IMR-90 (cell line): ENCODE data around the gene TMC1. TPM values are rescaled to one million over a fixed set of nuclear protein-coding genes. Genes with fewer than 3 reads are reported as not detected.
A peak's percentile ranks its signal among the peaks of the same experiment; 100 is the strongest.

Experiments
- ATAC-seq: fragments of 200-7000 bp; cut with Tn5 transposase; 2 replicates; pipeline ENCODE4 v1.9.1; 2020; ENCODE audit warnings: low read depth, mild to moderate bottlenecking, moderate library complexity
- BruUV-seq: library from RNA; stranded (reverse); fragments of 400-500 nt; replicated peaks from 2 replicates; lab custom pipeline; 2021; lab: Mats Ljungman, UMichigan
- CTCF ChIA-PET: fragments of 300-600 bp; formaldehyde crosslinking; extraction: SDS; loops from one replicate; lab custom pipeline; 2021; ENCODE audit warnings: antibody characterized with exemption; lab: Yijun Ruan, JAX
- POLR2A ChIA-PET: fragments of 300-600 bp; sonication (Branson Sonifier 250); formaldehyde crosslinking; loops from one replicate; lab custom pipeline; 2022; ENCODE audit warnings: antibody characterized with exemption; ENCODE audit not compliant: unreplicated experiment; lab: Charles Lee
- DNase-seq: peaks from one replicate; pipeline ENCODE4 v3.0.0; 2013
- H2AFZ ChIP-seq: replicated peaks from 2 replicates; pipeline ENCODE3; 2013; ENCODE audit warnings: low read length, mild to moderate bottlenecking; ENCODE audit not compliant: poor library complexity
- H2AK5ac ChIP-seq: 2 replicates; pipeline ENCODE4 v1.6.1; 2013; ENCODE audit warnings: low read depth, low read length, inconsistent platforms
- H2AK9ac ChIP-seq: replicated peaks from 2 replicates; pipeline ENCODE3; 2013; ENCODE audit warnings: mild to moderate bottlenecking, low read depth, low read length, moderate library complexity; ENCODE audit not compliant: poor library complexity
- H2BK120ac ChIP-seq: 2 replicates; pipeline ENCODE4 v1.6.1; 2013; ENCODE audit warnings: low read depth, low read length, inconsistent platforms
- H2BK15ac ChIP-seq: 3 replicates; pipeline ENCODE4 v1.6.1; 2013; ENCODE audit warnings: low read depth, low read length, inconsistent platforms
- H2BK20ac ChIP-seq: 2 replicates; pipeline ENCODE4 v1.6.1; 2013; ENCODE audit warnings: low read depth, mild to moderate bottlenecking, inconsistent platforms, low read length, moderate library complexity
- H2BK5ac ChIP-seq: 2 replicates; pipeline ENCODE4 v1.6.1; 2013; ENCODE audit warnings: mild to moderate bottlenecking, low read depth, low read length, inconsistent platforms; ENCODE audit not compliant: poor library complexity, severe bottlenecking
- H3K14ac ChIP-seq: replicated peaks from 2 replicates; pipeline ENCODE4 v1.6.1; 2013; ENCODE audit warnings: low read depth, low read length, inconsistent platforms
- H3K18ac ChIP-seq: 2 replicates; pipeline ENCODE4 v1.6.1; 2013; ENCODE audit warnings: low read depth, low read length, control low read depth
- H3K23ac ChIP-seq: 2 replicates; pipeline ENCODE4 v1.6.1; 2013; ENCODE audit warnings: low read depth, low read length, inconsistent platforms
- H3K27ac ChIP-seq: 2 replicates; pipeline ENCODE4 v1.5.1; 2013; ENCODE audit warnings: mild to moderate bottlenecking, control low read depth, low read length; ENCODE audit not compliant: insufficient read depth
- H3K27me3 ChIP-seq: 2 replicates; pipeline ENCODE4 v1.6.1; 2013; ENCODE audit warnings: low read length; ENCODE audit not compliant: control insufficient read depth, insufficient read depth
- H3K36me3 ChIP-seq: 2 replicates; pipeline ENCODE4 v1.6.1; 2013; ENCODE audit warnings: low read length, mixed read lengths; ENCODE audit not compliant: control insufficient read depth, insufficient read depth
- H3K4ac ChIP-seq: 2 replicates; pipeline ENCODE4 v1.6.1; 2013; ENCODE audit warnings: low read depth, low read length, inconsistent platforms
- H3K4me1 ChIP-seq: 2 replicates; pipeline ENCODE4 v1.6.1; 2013; ENCODE audit warnings: low read length, mixed read lengths; ENCODE audit not compliant: control insufficient read depth, insufficient read depth
- H3K4me2 ChIP-seq: 2 replicates; pipeline ENCODE4 v1.6.1; 2013; ENCODE audit warnings: low read depth, mild to moderate bottlenecking, control low read depth, low read length, moderate library complexity
- H3K4me3 ChIP-seq: 2 replicates; pipeline ENCODE4 v1.5.1; 2013; ENCODE audit warnings: low read depth, mild to moderate bottlenecking, control low read depth, low read length, moderate library complexity; ENCODE audit not compliant: insufficient read depth
- H3K56ac ChIP-seq: 2 replicates; pipeline ENCODE4 v1.6.1; 2013; ENCODE audit warnings: low read length, inconsistent platforms; ENCODE audit not compliant: insufficient read depth; ENCODE audit errors: extremely low read depth
- H3K79me1 ChIP-seq, 2 experiments: 2 replicates each; pipeline ENCODE4 v1.6.1; 2013; ENCODE audit warnings: low read length in 2 of 2, inconsistent platforms in 1 of 2, low read depth in 1 of 2
- H3K9ac ChIP-seq: 2 replicates; pipeline ENCODE4 v1.6.1; 2013; ENCODE audit warnings: low read depth, low read length, control low read depth
- H3K9me1 ChIP-seq: 2 replicates; pipeline ENCODE4 v1.6.1; 2013; ENCODE audit warnings: low read length, inconsistent platforms; ENCODE audit not compliant: insufficient read depth
- H3K9me3 ChIP-seq: 2 replicates; pipeline ENCODE4 v1.6.1; 2013; ENCODE audit warnings: low read length; ENCODE audit not compliant: control insufficient read depth, insufficient read depth
- H4K20me1 ChIP-seq: 2 replicates; pipeline ENCODE4 v1.6.1; 2013; ENCODE audit warnings: low read length, inconsistent platforms; ENCODE audit not compliant: insufficient read depth
- H4K5ac ChIP-seq: 2 replicates; pipeline ENCODE4 v1.6.1; 2013; ENCODE audit warnings: mild to moderate bottlenecking, low read depth, low read length, control low read depth
- H4K8ac ChIP-seq, 2 experiments: 2 replicates each; pipeline ENCODE4 v1.6.1; 2013; ENCODE audit warnings: low read depth in 2 of 2, low read length in 2 of 2, control low read depth in 1 of 2, inconsistent platforms in 1 of 2
- H4K91ac ChIP-seq: 2 replicates; pipeline ENCODE4 v1.6.1; 2013; ENCODE audit warnings: low read depth, low read length, inconsistent platforms; ENCODE audit not compliant: insufficient read depth
- BHLHE40 ChIP-seq: fragments of 150-350 bp; IDR thresholded peaks from 2 replicates; pipeline ENCODE4 v1.6.1; 2016; ENCODE audit warnings: mild to moderate bottlenecking, low read depth, low read length
- CEBPB ChIP-seq: IDR thresholded peaks from 2 replicates; pipeline ENCODE4 v1.6.1; 2012; ENCODE audit warnings: low read depth, low read length, improper control_type of control experiment
- CHD1 ChIP-seq: IDR thresholded peaks from 2 replicates; pipeline ENCODE4 v1.6.1; 2012; ENCODE audit warnings: low read depth, low read length, improper control_type of control experiment
- FOS ChIP-seq: fragments of 150-350 bp; IDR thresholded peaks from 2 replicates; pipeline ENCODE4 v1.6.1; 2016; ENCODE audit warnings: low read depth, low read length
- MAFK ChIP-seq: IDR thresholded peaks from 2 replicates; pipeline ENCODE4 v1.6.1; 2012; ENCODE audit warnings: low read depth, low read length, improper control_type of control experiment
- MAZ ChIP-seq: IDR thresholded peaks from 2 replicates; pipeline ENCODE4 v1.6.1; 2012; ENCODE audit warnings: low read depth, mild to moderate bottlenecking, low read length, improper control_type of control experiment, moderate library complexity, borderline replicate concordance
- MXI1 ChIP-seq: IDR thresholded peaks from 2 replicates; pipeline ENCODE4 v1.6.1; 2012; ENCODE audit warnings: low read depth, mild to moderate bottlenecking, low read length, moderate library complexity, borderline replicate concordance
- NFE2L2 ChIP-seq: fragments of 150-350 bp; IDR thresholded peaks from 2 replicates; pipeline ENCODE4 v1.6.1; 2016; ENCODE audit warnings: low read depth, mild to moderate bottlenecking, low read length
- POLR2A ChIP-seq: IDR thresholded peaks from 2 replicates; pipeline ENCODE4 v1.6.1; 2012; ENCODE audit warnings: mild to moderate bottlenecking, low read depth, low read length
- RAD21 ChIP-seq: IDR thresholded peaks from 2 replicates; pipeline ENCODE4 v1.6.1; 2012; ENCODE audit warnings: low read length, improper control_type of control experiment
- RCOR1 ChIP-seq: IDR thresholded peaks from 2 replicates; pipeline ENCODE4 v1.6.1; 2012; ENCODE audit warnings: mild to moderate bottlenecking, low read length, improper control_type of control experiment; ENCODE audit not compliant: insufficient replicate concordance
- RFX5 ChIP-seq: IDR thresholded peaks from 2 replicates; pipeline ENCODE4 v1.8.0; 2012; ENCODE audit warnings: low read depth, mild to moderate bottlenecking, low read length, moderate library complexity
- SMC3 ChIP-seq: fragments of 150-350 bp; IDR thresholded peaks from 2 replicates; pipeline ENCODE4 v1.6.1; 2016; ENCODE audit warnings: low read depth, mild to moderate bottlenecking, antibody characterized with exemption, low read length, moderate library complexity
- WGBS, 2 experiments: methylation state at CpG; one replicate each; pipeline versions ENCODE4 v1.1.5 to v1.1.7; 2013; ENCODE audit warnings: missing lambda C conversion rate in 2 of 2; ENCODE audit not compliant: insufficient read length in 1 of 2; ENCODE audit errors: extremely low coverage in 2 of 2; 5-methylcytosine and 5-hydroxymethylcytosine counted together
- dilution Hi-C: fragments of 300-500 bp; cut with HindIII; formaldehyde crosslinking; loops from one replicate; pipeline ENCODE4 v1.14.3; 2018; ENCODE audit warnings: low sequenced_read_pairs; ENCODE audit not compliant: unreplicated experiment
- in situ Hi-C: fragments of 300-500 bp; cut with MboI; formaldehyde crosslinking; loops from 3 replicates; pipeline ENCODE4 v1.14.3; 2019; ENCODE audit warnings: low sequenced_read_pairs, inconsistent platforms, mixed read lengths
- intact Hi-C: fragments of 100-400 bp; cut with micrococcal nuclease; formaldehyde crosslinking; loops from 2 replicates; pipeline ENCODE4 v1.10.0; 2022
- polyA plus RNA-seq, 3 experiments: library from polyadenylated mRNA; depleted of rRNA; stranded (reverse); fragments of >200 nt; gene quantifications; 2 replicates each; pipeline ENCODE4 v1.2.3, GENCODE V29; 2012; ENCODE audit warnings: low replicate concordance in 1 of 3
- total RNA-seq: library from RNA; depleted of rRNA; stranded (reverse); fragments of >200 nt; gene quantifications from 2 replicates; pipeline ENCODE4 v1.2.3, GENCODE V29; 2012
- TF ChIP-seq, protein P1 (sequence below): fragments of 150-350 bp; IDR thresholded peaks from 2 replicates; pipeline ENCODE4 v1.6.1; 2016; ENCODE audit warnings: low read depth, mild to moderate bottlenecking, low read length, moderate library complexity, borderline replicate concordance
- TF ChIP-seq, protein P2 (sequence below): conservative IDR thresholded peaks from 2 replicates; pipeline ENCODE4 v1.5.1; 2012; ENCODE audit warnings: mild to moderate bottlenecking, low read depth, low read length, improper control_type of control experiment
- TF ChIP-seq, protein P3 (sequence below): fragments of 150-350 bp; IDR thresholded peaks from 2 replicates; pipeline ENCODE4 v1.6.1; 2017; ENCODE audit warnings: mild to moderate bottlenecking, antibody characterized with exemption, low read length, low read depth

Gene TMC1
- total and polyA plus RNA-seq, 2 of the 4 experiments (the other 2 are of a cell fraction) = not detected

DNA sequence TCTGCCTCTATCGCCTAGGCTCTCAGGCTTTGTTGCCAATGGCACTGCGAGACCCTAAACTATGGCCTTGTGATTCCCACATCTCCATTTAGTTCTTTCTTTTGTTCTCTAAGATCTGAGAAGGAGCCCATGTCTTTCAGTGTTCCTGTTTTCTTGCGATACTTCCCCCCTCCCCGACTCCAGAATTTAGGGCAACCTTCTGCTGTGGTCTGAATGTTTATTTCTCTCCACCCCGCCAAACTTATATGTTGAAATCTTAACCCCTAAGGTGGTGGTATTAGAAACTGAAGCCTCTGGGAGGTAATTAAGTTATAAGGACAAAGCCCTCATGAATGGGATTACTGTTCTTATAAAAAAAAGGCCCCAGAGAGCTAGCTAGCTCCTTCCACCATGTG, 6.4 kb downstream of the TMC1 start:
- Histone ChIP-seq H3K23ac (peak overlapping the region; percentile 94), H2AK5ac (peak overlapping the region; percentile 94), H2BK5ac (peak overlapping the region; percentile 91), H3K9me3 (no peaks in the 10 kb centered on the region), H3K9me1 (peaks cover 11% of the 10 kb centered on the region), H3K4me2 (peak overlapping the region; percentile 95), H3K36me3 (no peaks in the 10 kb centered on the region), H3K9ac (peak overlapping the region; percentile 88), H3K56ac (peak overlapping the region; percentile 79), H2BK15ac (peak overlapping the region; percentile 94; the same call in 2 of the 3 replicates), H3K27me3 (no peaks in the 10 kb centered on the region), H3K4me3 (peak overlapping the region; percentile 29), H4K91ac (peak overlapping the region; percentile 98), H3K79me1 (peaks cover 0 to 8% of the 10 kb centered on the region in 2 experiments; a peak in 2 of 4 replicates), H2AFZ (peak overlapping the region; percentile 90), H2BK120ac (peak overlapping the region; percentile 95), H4K20me1 (no peaks in the 10 kb centered on the region), H4K5ac (peak overlapping the region; percentile 97), H4K8ac (peak overlapping the region; percentile 16 to 84; a peak in 3 of 4 replicates), H2BK20ac (peak overlapping the region; percentile 86), H2AK9ac (peak overlapping the region; percentile 63), H3K4me1 (peaks cover 21% of the 10 kb centered on the region), H3K14ac (peak overlapping the region; percentile 89), H3K4ac (peak overlapping the region; percentile 86), H3K18ac (peak overlapping the region; percentile 98), H3K27ac (peak overlapping the region; percentile 98)
- intact Hi-C loops = loop anchor here (2.0 kb wide), 1 partner anchor 65 kb away; no protein-coding TSS in a partner anchor
- WGBS, 2 experiments = 43% methylated on average over 1 of the region's 5 CpGs; no CpG with 5 or more reads in 1 of the 2 experiments
- in situ Hi-C loops = no loop called here
- dilution Hi-C loops = no loop called here
- ATAC-seq (peak; percentile 1), DNase-seq (no peak)
- ChIA-PET POLR2A (no interaction called here), CTCF (no interaction called here)
- BruUV-seq = no TSS peak
- TF ChIP-seq NFE2L2 (no peak), RAD21 (no peak), MAZ (no peak), POLR2A (no peak), MXI1 (no peak), RCOR1 (no peak), MAFK (no peak), RFX5 (no peak), BHLHE40 (no peak), CHD1 (no peak), CEBPB (no peak), FOS (no peak), SMC3 (no peak)
- TF ChIP-seq, protein P1, sequence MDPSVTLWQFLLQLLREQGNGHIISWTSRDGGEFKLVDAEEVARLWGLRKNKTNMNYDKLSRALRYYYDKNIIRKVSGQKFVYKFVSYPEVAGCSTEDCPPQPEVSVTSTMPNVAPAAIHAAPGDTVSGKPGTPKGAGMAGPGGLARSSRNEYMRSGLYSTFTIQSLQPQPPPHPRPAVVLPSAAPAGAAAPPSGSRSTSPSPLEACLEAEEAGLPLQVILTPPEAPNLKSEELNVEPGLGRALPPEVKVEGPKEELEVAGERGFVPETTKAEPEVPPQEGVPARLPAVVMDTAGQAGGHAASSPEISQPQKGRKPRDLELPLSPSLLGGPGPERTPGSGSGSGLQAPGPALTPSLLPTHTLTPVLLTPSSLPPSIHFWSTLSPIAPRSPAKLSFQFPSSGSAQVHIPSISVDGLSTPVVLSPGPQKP = no peak
- TF ChIP-seq, protein P2, sequence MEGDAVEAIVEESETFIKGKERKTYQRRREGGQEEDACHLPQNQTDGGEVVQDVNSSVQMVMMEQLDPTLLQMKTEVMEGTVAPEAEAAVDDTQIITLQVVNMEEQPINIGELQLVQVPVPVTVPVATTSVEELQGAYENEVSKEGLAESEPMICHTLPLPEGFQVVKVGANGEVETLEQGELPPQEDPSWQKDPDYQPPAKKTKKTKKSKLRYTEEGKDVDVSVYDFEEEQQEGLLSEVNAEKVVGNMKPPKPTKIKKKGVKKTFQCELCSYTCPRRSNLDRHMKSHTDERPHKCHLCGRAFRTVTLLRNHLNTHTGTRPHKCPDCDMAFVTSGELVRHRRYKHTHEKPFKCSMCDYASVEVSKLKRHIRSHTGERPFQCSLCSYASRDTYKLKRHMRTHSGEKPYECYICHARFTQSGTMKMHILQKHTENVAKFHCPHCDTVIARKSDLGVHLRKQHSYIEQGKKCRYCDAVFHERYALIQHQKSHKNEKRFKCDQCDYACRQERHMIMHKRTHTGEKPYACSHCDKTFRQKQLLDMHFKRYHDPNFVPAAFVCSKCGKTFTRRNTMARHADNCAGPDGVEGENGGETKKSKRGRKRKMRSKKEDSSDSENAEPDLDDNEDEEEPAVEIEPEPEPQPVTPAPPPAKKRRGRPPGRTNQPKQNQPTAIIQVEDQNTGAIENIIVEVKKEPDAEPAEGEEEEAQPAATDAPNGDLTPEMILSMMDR = no peak
- TF ChIP-seq, protein P3, sequence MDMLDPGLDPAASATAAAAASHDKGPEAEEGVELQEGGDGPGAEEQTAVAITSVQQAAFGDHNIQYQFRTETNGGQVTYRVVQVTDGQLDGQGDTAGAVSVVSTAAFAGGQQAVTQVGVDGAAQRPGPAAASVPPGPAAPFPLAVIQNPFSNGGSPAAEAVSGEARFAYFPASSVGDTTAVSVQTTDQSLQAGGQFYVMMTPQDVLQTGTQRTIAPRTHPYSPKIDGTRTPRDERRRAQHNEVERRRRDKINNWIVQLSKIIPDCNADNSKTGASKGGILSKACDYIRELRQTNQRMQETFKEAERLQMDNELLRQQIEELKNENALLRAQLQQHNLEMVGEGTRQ = no peak
